ENCODE data around the gene TUBE1.
"Not testable (repeated sequence)": the region's sequence is repeated elsewhere in the genome, so short reads cannot be mapped to it uniquely, and the experiment has no call there.

The TUBE1 gene

DNA sequence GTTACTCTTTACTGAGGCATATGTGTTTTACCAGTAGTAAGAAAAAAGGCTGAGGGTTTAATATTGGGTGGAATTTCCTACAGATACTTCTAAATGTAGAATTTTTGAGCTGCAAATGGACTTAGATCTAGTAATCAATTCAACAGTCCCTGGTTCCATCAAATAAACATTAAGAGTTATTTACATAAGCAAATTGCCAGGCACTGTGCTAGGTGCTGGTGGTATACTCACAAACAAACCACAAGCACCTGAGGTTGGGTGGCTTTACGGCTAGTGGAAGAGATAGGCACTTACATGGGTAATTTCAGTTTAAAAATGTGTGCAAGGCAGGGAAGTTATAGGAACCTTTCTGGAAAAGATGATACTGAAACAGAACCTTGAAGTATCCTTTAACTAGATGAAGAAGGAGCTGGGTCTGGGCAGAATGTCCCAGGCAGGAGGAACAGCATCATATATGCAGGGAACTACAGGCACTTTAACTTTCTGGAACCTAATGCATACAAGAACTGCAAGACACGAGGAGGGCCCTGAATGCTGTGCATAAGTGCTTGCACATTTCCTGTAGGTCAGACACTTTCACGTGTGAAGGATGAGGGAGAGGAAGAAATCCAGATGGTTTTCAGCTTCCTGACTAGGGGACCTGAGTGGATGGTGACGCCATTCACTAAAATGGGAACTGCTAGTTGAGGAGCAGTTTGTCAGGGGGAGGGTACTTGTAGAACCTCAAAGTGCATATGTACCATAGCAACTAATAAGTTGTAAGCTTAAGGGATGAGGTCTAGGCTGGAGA lies 28.8 kb downstream of the TUBE1 start:
- Histone ChIP-seq H4K20me1 (ENCODE audit: insufficient read depth, low read length) (no peaks in the 10 kb centered on the region), H3K9me3 (ENCODE audit: insufficient read depth, low read length, severe bottlenecking) (no peaks in the 10 kb centered on the region)
- ATAC-seq (ENCODE audit: insufficient read depth, low read depth), result no peak

GRCh38 chr6:112054555-112055190 lies 32.6 kb downstream of the TUBE1 start:
- no peaks in the 10 kb centered on the region for H3K36me3 ChIP-seq (ENCODE audit: insufficient read depth, low read length)
- no peaks in the 10 kb centered on the region for H3K9me3 ChIP-seq (ENCODE audit: insufficient read depth, low read length, severe bottlenecking)
- H3K4me1 ChIP-seq (ENCODE audit: insufficient read depth, low read length), result no peaks in the 10 kb centered on the region
- no peaks in the 10 kb centered on the region for H4K20me1 ChIP-seq (ENCODE audit: insufficient read depth, low read length)
- H3K27me3 ChIP-seq (ENCODE audit: insufficient read depth, low read length, poor library complexity), result no peaks in the 10 kb centered on the region
- no peak overlapping the region for H3K27ac ChIP-seq (ENCODE audit: low read length)
- H2AFZ ChIP-seq (ENCODE audit: low read depth, low read length), result no peak overlapping the region
- H3K4me3 ChIP-seq (ENCODE audit: low read depth in 1 of 2, low read length in 2 of 2), result no peak overlapping the region
- no peak for ATAC-seq (ENCODE audit: insufficient read depth, low read depth)
- DNase-seq, result no peak
- TF ChIP-seq CTCF (IDR thresholded peaks at IDR 0.05; ENCODE audit: borderline replicate concordance, extremely low read depth, low read length, poor library complexity, severe bottlenecking), result no peak
- no peak for TF ChIP-seq EZH2 (IDR thresholded peaks at IDR 0.05; ENCODE audit: borderline replicate concordance, low read depth, low read length, severe bottlenecking)
- no peak overlapping the region for H3K9ac ChIP-seq (ENCODE audit: low read depth, low read length)
- no peak overlapping the region for H3K4me2 ChIP-seq (ENCODE audit: insufficient read depth, low read length)
- no peaks in the 10 kb centered on the region for H3K79me2 ChIP-seq (ENCODE audit: insufficient read depth, low read length)

More for the DNA sequence above, 28.8 kb downstream of the TUBE1 start:
- no peak overlapping the region for H3K27ac ChIP-seq (ENCODE audit: low read length)
- no peaks in the 10 kb centered on the region for H3K4me1 ChIP-seq (ENCODE audit: insufficient read depth, low read length)
- H3K4me3 ChIP-seq (ENCODE audit: low read depth in 1 of 2, low read length in 2 of 2), result no peak overlapping the region
- H3K9ac ChIP-seq (ENCODE audit: low read depth, low read length), result no peak overlapping the region
- no peak overlapping the region for H2AFZ ChIP-seq (ENCODE audit: low read depth, low read length)
- H3K79me2 ChIP-seq (ENCODE audit: insufficient read depth, low read length), result no peaks in the 10 kb centered on the region
- no peaks in the 10 kb centered on the region for H3K27me3 ChIP-seq (ENCODE audit: insufficient read depth, low read length, poor library complexity)
- TF ChIP-seq EZH2 (IDR thresholded peaks at IDR 0.05; ENCODE audit: borderline replicate concordance, low read depth, low read length, severe bottlenecking) (no peak), CTCF (IDR thresholded peaks at IDR 0.05; ENCODE audit: borderline replicate concordance, extremely low read depth, low read length, poor library complexity, severe bottlenecking) (no peak)
- no peaks in the 10 kb centered on the region for H3K36me3 ChIP-seq (ENCODE audit: insufficient read depth, low read length)
- no peak overlapping the region for H3K4me2 ChIP-seq (ENCODE audit: insufficient read depth, low read length)
- DNase-seq, result no peak

DNA sequence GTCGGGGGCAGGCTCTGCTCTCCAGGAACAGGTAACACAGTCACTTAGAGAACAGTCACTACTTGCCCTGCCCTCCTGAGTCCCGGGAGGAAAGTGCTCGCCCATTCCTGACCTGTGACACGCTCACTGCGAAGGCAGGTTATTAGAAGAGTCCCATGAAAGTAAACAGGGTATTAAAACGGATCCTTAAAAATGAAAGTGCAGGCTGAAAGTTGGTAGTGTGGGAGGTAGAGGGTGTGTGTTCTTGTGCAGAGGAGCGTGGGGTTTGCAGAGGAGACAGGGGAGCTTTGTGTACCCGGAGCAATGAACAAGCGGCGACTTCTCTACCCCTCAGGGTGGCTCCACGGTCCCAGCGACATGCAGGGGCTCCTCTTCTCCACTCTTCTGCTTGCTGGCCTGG lies 33.3 kb downstream of the TUBE1 start, which contains the start of gene CCN6:
Gene CCN6 (plus strand): TSS at position 104 of the 400 bp plus-strand sequence. CDS start 254 bp downstream, at position 358.
- Histone ChIP-seq H3K9ac (ENCODE audit: low read depth, low read length) (no peak within 1 kb of the TSS), H3K9me3 (ENCODE audit: insufficient read depth, low read length, severe bottlenecking) (no peaks in the 10 kb centered on the region), H2AFZ (ENCODE audit: low read depth, low read length) (no peak within 1 kb of the TSS), H3K4me1 (ENCODE audit: insufficient read depth, low read length) (no peaks in the 10 kb centered on the region), H3K36me3 (ENCODE audit: insufficient read depth, low read length) (no peaks in the 10 kb centered on the region), H3K4me2 (ENCODE audit: insufficient read depth, low read length) (no peak within 1 kb of the TSS), H3K27ac (ENCODE audit: low read length) (no peak within 1 kb of the TSS), H3K79me2 (ENCODE audit: insufficient read depth, low read length) (no peaks in the 10 kb centered on the region), H4K20me1 (ENCODE audit: insufficient read depth, low read length) (no peaks in the 10 kb centered on the region), H3K4me3 (ENCODE audit: low read depth in 1 of 2, low read length in 2 of 2) (no peak within 1 kb of the TSS), H3K27me3 (ENCODE audit: insufficient read depth, low read length, poor library complexity) (no peaks in the 10 kb centered on the region)
- ATAC-seq (ENCODE audit: insufficient read depth, low read depth) (no peak), DNase-seq (no peak)
- TF ChIP-seq CTCF (IDR thresholded peaks at IDR 0.05; ENCODE audit: borderline replicate concordance, extremely low read depth, low read length, poor library complexity, severe bottlenecking), result no peak
- TF ChIP-seq EZH2 (IDR thresholded peaks at IDR 0.05; ENCODE audit: borderline replicate concordance, low read depth, low read length, severe bottlenecking), result no peak

GRCh38 chr6:112051251-112051740 lies 36.0 kb downstream of the TUBE1 start:
- not testable (repeated sequence) for H3K4me3 ChIP-seq (ENCODE audit: low read depth in 1 of 2, low read length in 2 of 2); ATAC-seq (ENCODE audit: insufficient read depth, low read depth); H4K20me1 ChIP-seq (ENCODE audit: insufficient read depth, low read length); H3K27me3 ChIP-seq (ENCODE audit: insufficient read depth, low read length, poor library complexity); H3K9ac ChIP-seq (ENCODE audit: low read depth, low read length); H3K4me1 ChIP-seq (ENCODE audit: insufficient read depth, low read length); H3K4me2 ChIP-seq (ENCODE audit: insufficient read depth, low read length); H3K27ac ChIP-seq (ENCODE audit: low read length); H3K9me3 ChIP-seq (ENCODE audit: insufficient read depth, low read length, severe bottlenecking); H2AFZ ChIP-seq (ENCODE audit: low read depth, low read length); DNase-seq; H3K36me3 ChIP-seq (ENCODE audit: insufficient read depth, low read length); H3K79me2 ChIP-seq (ENCODE audit: insufficient read depth, low read length)
